ENCODE measurements around the gene MEPCE.

The MEPCE gene

GRCh38 chr7:100441641-100442535, 12.3 kb downstream of the MEPCE start:
- no peak overlapping the region for H3K27ac ChIP-seq (ENCODE audit: low read depth, low read length)
- no peaks in the 10 kb centered on the region for H3K9me3 ChIP-seq (ENCODE audit: insufficient read depth, low read length)
- peaks cover 14% of the 10 kb centered on the region for H3F3A ChIP-seq (ENCODE audit: insufficient read depth)
- H3K4me3 ChIP-seq (ENCODE audit: insufficient read depth, low read length, poor library complexity, severe bottlenecking): no peak overlapping the region
- H3K79me2 ChIP-seq (ENCODE audit: insufficient read depth, low read length): no peaks in the 10 kb centered on the region
- H3K36me3 ChIP-seq (ENCODE audit: low read length): no peaks in the 10 kb centered on the region
- H3K9ac ChIP-seq (ENCODE audit: low read length): no peak overlapping the region
- H3K27me3 ChIP-seq (ENCODE audit: low read length): no peaks in the 10 kb centered on the region
- no peak overlapping the region for H2AFZ ChIP-seq (ENCODE audit: low read depth, low read length, severe bottlenecking)
- TF ChIP-seq EZH2phosphoT487 (conservative IDR thresholded peaks at IDR 0.05; ENCODE audit: low read length): no peak
- no peak overlapping the region for H3K4me2 ChIP-seq (ENCODE audit: low read depth, low read length, poor library complexity, severe bottlenecking)
- H4K20me1 ChIP-seq (ENCODE audit: low read depth, low read length): no peaks in the 10 kb centered on the region
- no peaks in the 10 kb centered on the region for H3K9me2 ChIP-seq (replicated peaks; ENCODE audit: insufficient read depth, low read length)

GRCh38 chr7:100443096-100443840, 13.6 kb downstream of the MEPCE start:
- Histone ChIP-seq H3K9me2 (replicated peaks; ENCODE audit: insufficient read depth, low read length) (no peaks in the 10 kb centered on the region), H3K27ac (ENCODE audit: low read depth, low read length) (no peak overlapping the region), H3K4me3 (ENCODE audit: insufficient read depth, low read length, poor library complexity, severe bottlenecking) (no peak overlapping the region), H4K20me1 (ENCODE audit: low read depth, low read length) (no peaks in the 10 kb centered on the region), H3F3A (ENCODE audit: insufficient read depth) (0 out of 2 replicates have a peak, but pooled peaks cover 2% of the 10 kb centered on the region), H2AFZ (ENCODE audit: low read depth, low read length, severe bottlenecking) (no peak overlapping the region), H3K4me2 (ENCODE audit: low read depth, low read length, poor library complexity, severe bottlenecking) (no peak overlapping the region), H3K9ac (ENCODE audit: low read length) (no peak overlapping the region), H3K9me3 (ENCODE audit: insufficient read depth, low read length) (no peaks in the 10 kb centered on the region), H3K27me3 (ENCODE audit: low read length) (no peaks in the 10 kb centered on the region), H3K36me3 (ENCODE audit: low read length) (no peaks in the 10 kb centered on the region), H3K79me2 (ENCODE audit: insufficient read depth, low read length) (no peaks in the 10 kb centered on the region)
- TF ChIP-seq CTCF (IDR thresholded peaks at IDR 0.05; ENCODE audit: insufficient read depth, low read length, poor library complexity, severe bottlenecking) (no peak), EZH2phosphoT487 (conservative IDR thresholded peaks at IDR 0.05; ENCODE audit: low read length) (no peak)

GRCh38 chr7:100444311-100445278, 15.0 kb downstream of the MEPCE start:
- Histone ChIP-seq H3K9ac (ENCODE audit: low read length) (no peak overlapping the region), H3K9me3 (ENCODE audit: insufficient read depth, low read length) (no peaks in the 10 kb centered on the region), H3F3A (ENCODE audit: insufficient read depth) (0 out of 2 replicates have a peak, but pooled peaks cover 4% of the 10 kb centered on the region), H3K9me2 (replicated peaks; ENCODE audit: insufficient read depth, low read length) (no peaks in the 10 kb centered on the region), H3K27me3 (ENCODE audit: low read length) (no peaks in the 10 kb centered on the region), H2AFZ (ENCODE audit: low read depth, low read length, severe bottlenecking) (no peak overlapping the region), H4K20me1 (ENCODE audit: low read depth, low read length) (no peaks in the 10 kb centered on the region), H3K36me3 (ENCODE audit: low read length) (no peaks in the 10 kb centered on the region), H3K4me2 (ENCODE audit: low read depth, low read length, poor library complexity, severe bottlenecking) (no peak overlapping the region), H3K27ac (ENCODE audit: low read depth, low read length) (no peak overlapping the region), H3K4me3 (ENCODE audit: insufficient read depth, low read length, poor library complexity, severe bottlenecking) (no peak overlapping the region), H3K79me2 (ENCODE audit: insufficient read depth, low read length) (no peaks in the 10 kb centered on the region)
- TF ChIP-seq EZH2phosphoT487 (conservative IDR thresholded peaks at IDR 0.05; ENCODE audit: low read length): no peak
- no peak for TF ChIP-seq CTCF (IDR thresholded peaks at IDR 0.05; ENCODE audit: insufficient read depth, low read length, poor library complexity, severe bottlenecking)

Measured in SU-DHL-6 (cell line).